ENCODE results near the gene SLC16A7. TPM values are rescaled to one million over a fixed set of nuclear protein-coding genes. Genes with fewer than 3 reads are reported as not detected.
A peak's percentile ranks its signal among the peaks of the same experiment; 100 is the strongest.

Gene SLC16A7
- 100 to 1,000 TPM in 1 of 9 donors, 10 to 100 TPM in 8; 34.8 to 103 (median 67.3) TPM for total RNA-seq
- 10 to 100 TPM in 1 of 3 donors, 1 to 10 TPM in 2; 3.5 to 10.4 (median 5.3) TPM for polyA plus RNA-seq
- long read RNA-seq, donor 1, partial matches to known transcripts: 0 of 2 reads
- long read RNA-seq, donor 1, other reads (novel, unspliced or antisense): 0 of 2 reads
- long read RNA-seq, donor 2, partial matches to known transcripts: 0 of 2 reads
- long read RNA-seq, donor 2, other reads (novel, unspliced or antisense): 0 of 2 reads
- long read RNA-seq, donor 3, partial matches to known transcripts: 0 of 2 reads
- long read RNA-seq, donor 3, other reads (novel, unspliced or antisense): 0 of 2 reads
- long read RNA-seq, donor 4, transcript SLC16A7-203 (6 exons, 1,969 nt): major isoform, 8 of 14 reads
- long read RNA-seq, donor 4, partial matches to known transcripts: 2 of 14 reads
- long read RNA-seq, donor 4, other reads (novel, unspliced or antisense): 4 of 14 reads
- long read RNA-seq, donor 5, partial matches to known transcripts: 0 of 5 reads
- long read RNA-seq, donor 5, other reads (novel, unspliced or antisense): 3 of 5 reads
- long read RNA-seq, donor 6, partial matches to known transcripts: 0 of 5 reads
- long read RNA-seq, donor 6, other reads (novel, unspliced or antisense): 1 of 5 reads
- long read RNA-seq, donor 7: 0 reads
- long read RNA-seq, donor 8, transcript SLC16A7-203 (6 exons, 1,969 nt): major isoform, 5 of 5 reads
- long read RNA-seq, donor 8, partial matches to known transcripts: 0 of 5 reads
- long read RNA-seq, donor 8, other reads (novel, unspliced or antisense): 0 of 5 reads
- long read RNA-seq, donor 9, partial matches to known transcripts: 0 of 3 reads
- long read RNA-seq, donor 9, other reads (novel, unspliced or antisense): 0 of 3 reads
- long read RNA-seq, donor 10, partial matches to known transcripts: 0 of 3 reads
- long read RNA-seq, donor 10, other reads (novel, unspliced or antisense): 0 of 3 reads

GRCh38 chr12:59595883-59596540 is at the start of gene SLC16A7:
TSS of gene SLC16A7 (plus strand) at chr12:59596029. CDS start at chr12:59704802, 108,773 bp downstream.
- H3K4me3 ChIP-seq: peak within 1 kb of the TSS in 3 of 4 donors; percentile 66 to 83 (median 80)
- intact Hi-C loops (cut with DNase I): loop anchor here in 1 of 2 donors (10.0 kb wide), 1 partner anchor 209 kb away; no protein-coding TSS in a partner anchor
- 0% methylated on average over 14 to 61 of the region's 61 CpGs for WGBS, 4 donors
- no peaks in the 10 kb centered on the region for H3K36me3 ChIP-seq (replicated peaks in 1 of 2)
- no peaks in the 10 kb centered on the region for H3K27me3 ChIP-seq
- H3K27ac ChIP-seq: peak within 1 kb of the TSS; percentile 66 to 96 (median 94)
- DNase-seq: peak; percentile 89 to 96 (median 94)
- TF ChIP-seq, protein P1, sequence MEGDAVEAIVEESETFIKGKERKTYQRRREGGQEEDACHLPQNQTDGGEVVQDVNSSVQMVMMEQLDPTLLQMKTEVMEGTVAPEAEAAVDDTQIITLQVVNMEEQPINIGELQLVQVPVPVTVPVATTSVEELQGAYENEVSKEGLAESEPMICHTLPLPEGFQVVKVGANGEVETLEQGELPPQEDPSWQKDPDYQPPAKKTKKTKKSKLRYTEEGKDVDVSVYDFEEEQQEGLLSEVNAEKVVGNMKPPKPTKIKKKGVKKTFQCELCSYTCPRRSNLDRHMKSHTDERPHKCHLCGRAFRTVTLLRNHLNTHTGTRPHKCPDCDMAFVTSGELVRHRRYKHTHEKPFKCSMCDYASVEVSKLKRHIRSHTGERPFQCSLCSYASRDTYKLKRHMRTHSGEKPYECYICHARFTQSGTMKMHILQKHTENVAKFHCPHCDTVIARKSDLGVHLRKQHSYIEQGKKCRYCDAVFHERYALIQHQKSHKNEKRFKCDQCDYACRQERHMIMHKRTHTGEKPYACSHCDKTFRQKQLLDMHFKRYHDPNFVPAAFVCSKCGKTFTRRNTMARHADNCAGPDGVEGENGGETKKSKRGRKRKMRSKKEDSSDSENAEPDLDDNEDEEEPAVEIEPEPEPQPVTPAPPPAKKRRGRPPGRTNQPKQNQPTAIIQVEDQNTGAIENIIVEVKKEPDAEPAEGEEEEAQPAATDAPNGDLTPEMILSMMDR (IDR thresholded peaks at IDR 0.05): no peak
- TF ChIP-seq POLR2A (IDR thresholded peaks at IDR 0.05): peak; percentile 40 to 78
- H3K4me1 ChIP-seq (replicated peaks in 1 of 2): peaks cover 5 to 22% of the 10 kb centered on the region in 2 donors
- no peaks in the 10 kb centered on the region for H3K9me3 ChIP-seq (replicated peaks in 1 of 3)

- no peaks in the 10 kb centered on the region for H3K9me3 ChIP-seq (replicated peaks in 1 of 3)
- TF ChIP-seq, protein P1 (IDR thresholded peaks at IDR 0.05): no peak
- TF ChIP-seq POLR2A (IDR thresholded peaks at IDR 0.05): no peak
- 78 to 95% (median 81%) methylated on average over 1 to 3 of the region's 3 CpGs for WGBS, 4 donors
These were observed 46.9 kb upstream of the SLC16A7 start for GRCh38 chr12:59548930-59549329.

DNA sequence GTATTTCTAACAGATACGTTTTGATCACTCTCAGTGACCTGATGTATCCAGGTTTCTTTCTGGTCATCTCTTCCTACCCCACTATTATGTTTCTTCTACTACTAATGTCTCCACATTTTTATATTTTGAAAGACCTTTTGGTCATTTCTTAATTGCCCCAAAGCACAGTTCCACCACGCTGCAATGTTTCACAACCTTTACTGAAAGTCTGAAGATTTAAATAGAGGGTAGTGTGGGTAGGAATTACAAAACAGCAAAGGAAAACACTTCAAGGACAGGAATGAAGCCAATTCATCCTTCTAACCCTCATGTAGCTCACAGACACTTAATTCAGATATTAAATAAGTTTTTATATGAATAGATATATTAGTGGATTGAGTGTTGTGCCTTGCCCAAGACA is 36.1 kb upstream of the SLC16A7 start:
- TF ChIP-seq, protein P1 (IDR thresholded peaks at IDR 0.05): no peak
- no peak for TF ChIP-seq POLR2A (IDR thresholded peaks at IDR 0.05)
- no peak overlapping the region for H3K27ac ChIP-seq
- intact Hi-C loops (cut with DNase I): no loop called here
- H3K9me3 ChIP-seq (replicated peaks in 1 of 3): no peaks in the 10 kb centered on the region
- DNase-seq: no peak
- 51 to 65% (median 54%) methylated on average over 2 of the region's 2 CpGs for WGBS, 4 donors
- no peaks in the 10 kb centered on the region for H3K36me3 ChIP-seq (replicated peaks in 1 of 2)
- no peaks in the 10 kb centered on the region for H3K4me1 ChIP-seq (replicated peaks in 1 of 2)
- no peak overlapping the region for H3K4me3 ChIP-seq
- no peaks in the 10 kb centered on the region for H3K27me3 ChIP-seq

More at GRCh38 chr12:59548930-59549329, 46.9 kb upstream of the SLC16A7 start:
- Histone ChIP-seq H3K27me3 (no peaks in the 10 kb centered on the region), H3K27ac (no peak overlapping the region), H3K4me3 (no peak overlapping the region), H3K36me3 (replicated peaks in 1 of 2) (no peaks in the 10 kb centered on the region), H3K4me1 (replicated peaks in 1 of 2) (no peaks in the 10 kb centered on the region)
- no peak for DNase-seq
- intact Hi-C loops (cut with DNase I): no loop called here
